Measurements from ENCODE around the gene AP1G1.
A peak's percentile ranks its signal among the peaks of the same experiment; 100 is the strongest.
"Not testable (repeated sequence)": the region's sequence is repeated elsewhere in the genome, so short reads cannot be mapped to it uniquely, and the experiment has no call there.

The AP1G1 gene

DNA sequence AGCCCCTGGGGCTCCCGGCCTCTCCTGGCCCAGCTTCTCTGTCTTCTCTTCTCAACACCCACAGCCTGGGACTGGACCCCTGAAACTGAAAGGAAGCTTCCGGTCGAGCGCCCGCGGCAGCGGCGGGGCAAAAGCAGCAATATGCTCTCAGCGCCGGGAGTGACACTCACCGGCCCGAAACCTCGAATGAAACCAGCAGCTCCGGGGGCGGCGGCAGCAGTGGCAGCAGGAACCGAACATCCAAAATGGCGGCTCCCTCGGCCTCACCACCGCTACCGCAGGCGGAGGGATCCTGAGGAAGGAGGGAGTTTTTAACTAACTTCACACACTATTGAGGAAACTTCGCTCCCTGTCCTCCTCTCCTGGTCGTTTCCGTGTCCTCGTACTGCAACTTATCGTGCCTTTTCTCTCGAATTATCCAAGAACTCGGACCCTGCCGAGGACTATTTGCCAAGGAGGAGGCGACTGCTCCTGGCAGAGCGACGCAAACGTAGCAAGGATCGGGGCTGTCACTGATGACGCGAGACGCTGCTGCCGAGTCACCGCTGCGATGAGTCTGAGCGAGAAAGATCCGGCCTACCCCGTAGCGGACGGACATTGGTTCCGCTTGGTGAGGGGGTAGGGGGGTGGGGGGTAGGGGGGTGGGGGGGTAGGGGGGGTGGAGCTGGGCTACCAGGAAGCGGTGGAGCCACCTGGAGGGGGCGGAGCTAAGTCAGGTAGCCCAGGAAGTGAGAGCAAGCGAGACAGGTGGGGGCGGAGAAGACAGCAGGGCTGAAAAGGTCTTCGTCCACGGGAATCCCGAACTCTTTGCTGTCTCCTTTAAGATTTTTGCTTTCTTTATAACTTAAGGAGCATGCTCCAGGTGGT lies at the start of gene AP1G1:
AP1G1 (minus strand) TSS at position 242 of the 867 bp plus-strand sequence. CDS start 19,355 bp downstream, outside the sequence.
- peak; percentile 76 to 88 for DNase-seq (ENCODE audit: extremely low read depth in 1 of 2, low read depth in 1 of 2)

DNA sequence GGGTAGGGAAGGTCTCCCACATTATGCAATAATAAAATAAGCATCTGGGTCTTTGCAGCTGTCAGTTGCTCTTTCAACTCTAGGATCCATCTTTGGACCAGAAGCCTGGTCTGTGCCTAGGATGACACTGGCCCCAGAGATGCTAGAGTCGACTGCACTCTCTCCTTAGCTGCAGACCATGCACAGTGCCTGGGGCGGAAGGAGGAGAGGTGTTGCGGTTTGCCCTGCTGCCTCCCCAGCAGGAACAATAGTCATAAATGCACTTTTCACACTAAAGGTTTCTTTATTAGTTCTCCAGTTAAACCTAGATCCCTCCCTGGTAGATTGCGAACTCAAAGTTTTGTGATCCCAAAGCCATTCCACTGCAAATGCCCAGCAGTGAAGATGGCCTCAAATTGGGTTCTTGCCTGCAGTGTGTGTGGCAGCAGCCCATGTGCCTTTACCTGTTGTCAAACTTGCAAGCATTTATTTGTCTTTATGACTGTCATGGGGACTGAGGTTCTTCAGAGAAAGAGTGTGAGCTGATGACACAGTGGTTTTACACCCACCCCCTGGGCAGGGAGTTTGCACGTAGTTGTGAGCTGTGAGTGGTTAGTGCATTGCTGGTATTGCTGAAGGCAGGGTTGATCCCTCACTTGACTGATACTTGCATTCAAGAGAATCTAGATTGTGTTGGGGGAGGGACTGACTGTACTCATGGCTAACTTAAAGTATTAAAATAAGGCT lies 47.5 kb upstream of the AP1G1 start:
- no peak for DNase-seq (ENCODE audit: extremely low read depth in 1 of 2, low read depth in 1 of 2)

DNA sequence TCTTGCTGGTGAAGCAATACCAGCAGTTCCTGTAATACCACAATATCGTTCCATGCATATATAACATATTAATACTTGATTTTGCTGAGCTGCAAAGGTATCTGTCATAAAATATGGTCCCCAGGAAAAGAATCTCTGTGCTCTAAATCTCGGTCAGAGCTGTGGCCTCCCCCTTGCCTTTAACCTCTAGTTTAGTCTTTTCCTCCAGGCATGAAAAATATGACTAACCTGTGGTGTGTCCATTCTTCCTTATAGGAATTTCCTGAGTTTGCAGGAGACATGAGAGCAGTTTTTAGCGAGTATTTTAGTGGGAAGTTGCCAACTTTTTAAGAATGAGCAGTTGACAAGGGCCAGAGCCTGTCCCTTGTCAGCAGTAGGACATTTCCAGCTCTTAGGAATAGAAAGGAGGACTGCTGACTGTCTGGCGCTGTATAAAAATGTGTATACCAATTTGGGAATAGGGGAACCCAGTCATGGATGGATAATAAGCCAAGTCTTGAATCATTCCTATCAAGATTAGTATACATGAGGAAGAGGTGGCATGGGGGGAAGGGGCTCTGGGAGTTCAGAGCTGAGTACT lies 45.8 kb upstream of the AP1G1 start:
- DNase-seq (ENCODE audit: extremely low read depth in 1 of 2, low read depth in 1 of 2) = no peak

DNA sequence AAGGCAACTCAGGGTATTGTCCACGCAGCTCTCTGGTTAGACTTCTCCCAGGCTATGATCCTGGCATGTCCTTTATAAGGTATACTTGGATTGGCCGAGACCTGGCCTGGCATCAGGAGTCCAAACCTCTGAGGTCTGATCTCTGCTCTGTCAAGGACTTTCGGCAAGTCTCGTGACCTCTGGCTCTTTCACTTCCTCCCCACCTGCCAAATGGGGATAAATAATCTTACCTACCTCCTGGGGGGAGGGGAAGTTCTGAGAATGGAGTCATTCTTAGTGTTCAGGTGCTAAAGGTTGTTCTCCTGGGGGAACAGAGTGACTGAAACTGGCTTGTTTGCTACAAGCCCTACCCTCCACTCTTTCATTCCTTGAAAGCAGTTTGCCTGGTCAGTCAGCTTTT lies 44.8 kb upstream of the AP1G1 start:
- DNase-seq (ENCODE audit: extremely low read depth in 1 of 2, low read depth in 1 of 2) = no peak

DNA sequence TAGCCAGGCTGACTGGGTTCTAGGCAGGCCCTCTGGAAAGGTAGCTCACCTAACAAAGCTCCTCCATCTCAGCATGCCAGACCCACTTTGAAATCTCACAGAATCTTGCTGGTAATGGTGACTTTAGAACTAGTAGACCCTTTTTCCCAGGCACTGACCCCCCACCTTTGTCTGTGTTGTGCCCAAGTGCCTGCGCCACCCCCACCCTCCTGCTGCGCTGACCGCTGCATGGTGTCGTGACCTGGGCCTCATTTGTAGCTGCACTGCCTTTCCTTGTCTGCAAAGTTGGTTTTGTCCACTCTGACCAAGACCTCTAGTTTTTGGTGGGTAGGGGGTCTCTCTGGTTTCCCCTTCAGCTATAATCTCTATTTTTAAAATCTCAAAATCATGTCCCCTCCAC lies 43.9 kb upstream of the AP1G1 start:
- no peak for DNase-seq (ENCODE audit: extremely low read depth in 1 of 2, low read depth in 1 of 2)

DNA sequence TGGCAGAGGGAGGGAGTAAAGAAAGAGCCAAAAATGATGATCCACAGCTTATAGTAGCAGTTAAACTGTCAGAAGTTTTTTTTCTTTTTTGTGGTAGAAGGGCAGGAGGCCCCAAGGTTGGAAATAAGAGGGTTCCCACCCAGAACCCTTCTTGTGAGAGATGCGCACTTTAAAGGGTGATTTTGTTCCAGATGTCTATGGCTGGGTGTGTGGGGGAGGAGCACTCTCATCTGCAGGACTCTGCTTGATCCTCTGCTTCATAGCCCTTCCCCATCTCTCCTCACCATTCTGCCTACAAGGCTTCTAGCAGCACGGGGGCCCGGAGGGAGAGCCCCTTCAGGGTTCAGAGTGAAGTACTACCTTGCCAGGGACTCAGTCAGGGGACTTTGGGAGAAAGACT lies 43.5 kb upstream of the AP1G1 start:
- no peak for DNase-seq (ENCODE audit: extremely low read depth in 1 of 2, low read depth in 1 of 2)

DNA sequence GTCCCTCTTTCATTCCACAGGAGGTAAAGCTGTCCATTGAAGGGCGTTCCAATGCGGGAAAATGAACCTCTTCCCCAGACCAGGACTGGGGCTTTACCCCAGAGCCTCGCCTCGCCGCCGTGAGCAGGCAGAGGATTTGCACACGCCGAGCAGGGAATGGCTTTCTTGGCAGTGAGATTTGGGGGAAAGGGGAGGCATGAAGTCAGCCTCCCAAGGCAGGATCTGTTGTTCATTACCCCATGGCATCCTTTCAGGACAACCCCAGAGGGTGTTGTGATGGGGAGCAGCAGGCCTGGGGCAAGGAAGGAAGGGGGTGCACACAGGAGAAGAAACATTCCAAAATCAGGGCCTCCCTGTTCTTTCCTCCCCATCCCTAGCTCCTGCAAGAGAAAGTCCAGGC lies 43.1 kb upstream of the AP1G1 start:
- no peak for DNase-seq (ENCODE audit: extremely low read depth in 1 of 2, low read depth in 1 of 2)

DNA sequence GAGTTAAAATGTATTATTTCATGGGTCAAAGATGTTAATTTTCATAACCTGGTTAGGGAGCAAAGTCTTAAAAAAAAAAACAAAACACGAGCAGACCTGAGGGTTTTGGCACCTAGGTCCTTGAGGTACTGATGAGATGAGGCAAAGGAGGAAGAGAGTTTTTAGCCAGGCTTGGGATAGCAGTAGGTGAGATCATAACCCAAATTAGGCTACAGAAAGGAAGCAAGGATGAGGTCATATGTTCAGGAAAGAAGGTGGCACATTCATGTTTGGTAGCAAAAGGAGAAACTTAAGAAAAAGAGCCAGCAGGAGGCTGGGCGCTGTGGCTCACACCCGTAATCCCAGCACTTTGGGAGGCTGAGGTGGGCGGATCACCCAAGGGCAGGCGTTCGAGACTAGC lies 40.0 kb upstream of the AP1G1 start:
- DNase-seq (ENCODE audit: extremely low read depth in 1 of 2, low read depth in 1 of 2) = no peak

DNA sequence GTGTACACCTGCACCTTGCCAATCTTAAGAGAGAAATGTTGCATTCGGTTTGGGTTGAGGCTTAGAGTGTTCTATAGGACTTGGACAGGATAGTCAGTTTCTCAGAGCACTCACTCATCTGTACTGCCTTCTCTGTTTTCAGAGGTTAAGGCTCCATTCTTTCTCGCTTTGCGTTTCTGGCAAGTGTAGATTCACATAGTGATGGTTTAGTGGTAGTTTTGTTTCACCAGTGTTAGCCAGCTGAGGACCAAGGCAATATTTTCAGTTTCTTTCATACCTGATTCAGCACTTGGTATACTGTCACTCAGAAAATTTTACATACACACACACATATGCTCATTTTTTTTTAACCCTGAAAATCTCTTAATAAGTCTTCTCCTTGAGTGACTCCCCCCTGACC lies 38.5 kb upstream of the AP1G1 start:
- DNase-seq (ENCODE audit: extremely low read depth in 1 of 2, low read depth in 1 of 2) = no peak

DNA sequence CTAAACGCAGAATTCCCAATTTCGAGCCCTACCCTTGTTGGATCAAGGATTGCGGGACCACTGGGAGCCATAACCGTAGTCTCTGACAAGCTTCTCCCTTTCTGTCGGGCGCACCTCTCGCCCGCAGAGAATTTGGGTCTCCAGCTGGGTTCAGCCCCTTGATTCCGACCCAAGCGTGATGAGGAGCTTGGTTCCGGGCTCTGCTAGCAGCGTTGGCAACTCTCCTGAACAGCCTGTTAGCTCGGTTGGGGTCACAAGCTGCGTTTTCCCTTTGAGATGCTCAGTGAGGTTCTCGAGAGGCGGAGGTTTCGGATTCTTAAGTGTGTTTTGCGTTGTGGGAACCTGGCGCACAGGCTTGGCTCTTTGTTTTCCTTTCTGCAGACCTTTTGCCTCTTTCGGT lies 37.8 kb upstream of the AP1G1 start:
- no peak for DNase-seq (ENCODE audit: extremely low read depth in 1 of 2, low read depth in 1 of 2)

DNA sequence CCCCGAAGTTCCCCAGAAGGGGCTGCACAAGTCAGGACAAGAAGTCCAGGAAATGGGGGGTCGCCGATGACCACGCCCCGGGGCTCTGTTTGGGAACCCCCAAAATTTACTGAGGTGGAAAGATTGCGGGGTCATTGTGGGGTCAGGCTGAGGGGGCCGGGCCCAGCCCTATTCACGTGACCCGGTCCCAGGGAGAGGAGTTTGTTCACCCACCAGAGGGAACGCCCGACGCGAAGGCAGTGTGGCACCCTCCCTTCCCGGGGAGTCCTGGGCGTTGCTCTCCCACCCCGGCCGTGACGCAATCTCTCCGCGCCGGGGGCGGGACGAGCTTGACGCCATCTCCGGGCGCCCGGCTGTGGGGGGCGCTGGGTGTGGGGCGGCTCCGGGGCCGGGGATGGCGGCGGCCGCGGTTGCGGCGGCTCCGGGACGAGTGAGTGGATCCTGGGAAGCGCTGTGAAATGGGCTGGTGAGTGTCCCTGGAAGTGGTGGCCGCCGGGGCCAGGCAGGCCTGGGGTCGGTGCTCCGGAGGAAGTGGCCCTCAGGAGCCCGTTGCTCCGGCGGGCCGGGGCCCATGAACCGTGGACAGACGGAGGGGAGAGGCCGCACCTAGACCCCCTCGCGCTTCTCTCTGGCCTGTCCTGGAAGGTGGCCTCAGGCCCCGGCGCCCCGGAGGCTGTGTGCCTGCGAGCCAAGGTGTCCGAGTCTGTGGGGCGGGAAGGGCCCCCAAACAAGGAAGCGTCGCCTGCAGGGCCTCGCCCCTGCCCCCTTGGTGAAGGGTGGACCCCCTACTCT lies 37.2 kb upstream of the AP1G1 start, which contains the start of gene ATXN1L:
ATXN1L (plus strand) TSS at position 338 of the 792 bp plus-strand sequence. CDS start 3,765 bp downstream, outside the sequence.
- peak; percentile 79 to 90 for DNase-seq (ENCODE audit: extremely low read depth in 1 of 2, low read depth in 1 of 2)

DNA sequence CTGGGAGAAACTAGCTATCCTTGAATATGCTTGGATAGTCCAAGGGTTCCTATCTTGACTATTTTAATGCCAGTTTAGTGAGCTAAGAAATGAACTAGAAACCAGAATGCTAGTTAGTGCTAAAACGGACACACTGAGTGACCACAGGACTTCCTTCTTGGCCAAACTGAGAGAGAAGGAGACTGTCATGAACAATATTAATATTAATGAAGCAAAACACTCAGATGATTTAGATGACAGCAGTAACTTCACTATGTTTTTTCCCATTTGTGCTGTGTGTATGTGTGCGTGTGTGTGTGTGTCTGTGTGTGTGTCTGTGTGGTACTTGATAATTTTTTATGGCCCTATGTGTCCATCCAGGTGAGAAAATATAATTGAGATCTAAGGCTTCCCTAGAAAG lies 34.9 kb upstream of the AP1G1 start:
- DNase-seq (ENCODE audit: extremely low read depth in 1 of 2, low read depth in 1 of 2) = no peak

DNA sequence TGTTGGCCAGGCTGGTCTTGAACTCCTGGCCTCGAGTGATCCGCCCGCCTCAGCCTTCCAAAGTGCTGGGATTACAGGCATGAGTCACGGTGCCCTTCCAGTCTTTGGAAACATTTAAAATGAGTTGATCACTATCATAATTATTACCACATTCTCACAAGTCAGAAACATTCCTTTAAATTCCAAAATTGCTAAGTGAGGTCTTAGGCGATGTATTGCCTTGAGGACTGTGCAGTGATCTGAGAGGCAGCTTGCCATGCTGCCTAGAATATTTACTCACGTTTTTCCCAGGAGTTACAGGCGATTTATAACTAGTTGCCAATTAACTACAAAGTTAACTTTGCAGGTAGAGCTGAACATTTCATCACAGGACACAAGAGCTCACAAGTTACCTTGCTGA lies 31.4 kb upstream of the AP1G1 start:
- DNase-seq (ENCODE audit: extremely low read depth in 1 of 2, low read depth in 1 of 2) = no peak

DNA sequence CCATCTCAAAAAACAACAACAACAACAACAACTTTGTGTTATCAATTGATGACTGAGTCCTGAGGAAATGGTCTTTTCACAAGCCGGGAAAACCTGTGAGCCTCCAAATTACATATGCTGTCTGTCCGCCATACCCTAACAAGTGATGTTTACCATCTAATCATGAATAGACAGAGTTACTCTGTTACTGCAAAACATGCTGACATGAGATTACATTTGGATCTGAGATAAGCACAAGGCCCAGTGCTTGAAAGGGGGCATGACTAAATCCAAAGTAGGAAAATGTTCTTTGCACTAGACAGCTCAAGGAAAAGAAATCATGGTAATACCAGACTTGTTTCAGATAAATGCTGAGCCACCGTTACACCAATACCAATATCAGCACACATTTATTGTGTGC lies 28.5 kb upstream of the AP1G1 start:
- DNase-seq (ENCODE audit: extremely low read depth in 1 of 2, low read depth in 1 of 2) = no peak

DNA sequence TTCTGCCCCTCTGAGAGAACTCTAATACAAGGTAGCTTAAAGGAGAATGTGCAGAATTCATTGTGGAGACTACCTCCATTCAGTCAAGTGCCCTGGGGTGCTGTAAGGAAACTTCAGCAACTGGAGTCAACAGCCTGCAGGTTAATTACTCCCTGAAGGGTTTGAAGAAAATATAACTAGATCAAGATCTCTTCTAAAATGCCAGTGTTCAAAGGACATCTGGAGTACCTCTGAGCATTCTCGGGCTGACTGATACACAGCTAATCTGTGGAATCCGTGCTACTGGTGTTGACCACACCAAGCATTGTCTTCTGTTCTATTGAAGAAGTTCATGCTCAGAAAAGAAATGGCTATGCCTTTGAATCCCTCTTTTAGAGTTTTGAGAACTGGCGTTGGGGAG lies 25.7 kb upstream of the AP1G1 start:
- no peak for DNase-seq (ENCODE audit: extremely low read depth in 1 of 2, low read depth in 1 of 2)

DNA sequence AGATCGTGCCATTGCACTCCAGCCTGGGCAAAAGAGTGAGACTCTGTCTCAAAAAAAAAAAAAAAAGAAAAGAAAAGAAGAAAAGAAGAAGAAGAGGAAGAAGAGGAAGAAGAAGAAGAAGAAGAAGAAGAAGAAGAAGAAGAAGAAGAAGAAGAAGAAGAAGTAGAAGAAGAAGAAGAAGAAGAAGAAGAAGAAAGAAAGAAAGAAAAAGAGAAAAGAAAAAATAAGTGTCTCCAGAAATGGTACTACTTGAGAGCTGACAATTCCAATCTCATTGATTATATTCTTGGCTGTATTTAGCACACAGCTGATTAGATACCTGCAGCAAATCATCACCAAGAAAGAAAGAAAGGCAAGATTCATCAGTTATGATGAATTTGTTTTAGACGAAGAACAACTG lies 23.5 kb upstream of the AP1G1 start:
- not testable (repeated sequence) for DNase-seq (ENCODE audit: extremely low read depth in 1 of 2, low read depth in 1 of 2)

DNA sequence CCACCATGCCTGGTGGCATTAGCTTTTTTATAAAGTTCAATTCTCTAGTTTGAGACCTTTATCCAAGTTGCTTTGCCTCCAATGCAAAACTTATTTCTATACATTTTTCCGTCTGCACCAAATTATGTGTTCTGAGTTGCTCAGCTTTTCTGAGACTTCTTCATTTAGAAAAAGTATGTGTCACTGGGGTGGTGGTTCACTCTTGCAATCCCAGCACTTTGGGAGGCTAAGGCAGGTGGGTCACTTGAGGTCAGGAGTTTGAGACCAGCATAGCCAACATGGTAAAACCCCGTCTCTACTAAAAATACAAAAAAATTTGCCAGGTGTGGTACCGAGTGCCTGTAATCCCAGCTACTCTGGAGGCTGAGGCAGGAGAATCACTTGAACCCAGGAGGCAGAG lies 23.1 kb upstream of the AP1G1 start:
- DNase-seq (ENCODE audit: extremely low read depth in 1 of 2, low read depth in 1 of 2) = not testable (repeated sequence)

DNA sequence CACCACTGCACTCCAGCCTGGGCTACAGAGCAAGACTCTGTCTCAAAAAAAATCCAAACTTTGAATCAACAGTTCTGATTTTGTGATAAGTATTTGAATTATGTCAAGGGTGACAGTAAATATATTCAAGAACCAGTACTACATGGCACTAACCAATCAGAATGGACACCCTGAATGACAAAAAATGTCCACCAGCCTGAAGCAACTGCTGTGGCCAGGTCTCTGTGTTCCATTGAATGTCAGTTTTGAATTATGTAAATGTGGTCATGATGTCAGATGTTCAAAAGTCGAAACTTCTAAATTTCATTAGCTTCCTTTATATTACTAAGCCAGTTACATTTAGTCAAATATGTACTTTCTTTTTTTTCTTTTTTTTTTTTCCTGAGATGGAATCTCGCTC lies 21.7 kb upstream of the AP1G1 start:
- DNase-seq (ENCODE audit: extremely low read depth in 1 of 2, low read depth in 1 of 2) = no peak

DNA sequence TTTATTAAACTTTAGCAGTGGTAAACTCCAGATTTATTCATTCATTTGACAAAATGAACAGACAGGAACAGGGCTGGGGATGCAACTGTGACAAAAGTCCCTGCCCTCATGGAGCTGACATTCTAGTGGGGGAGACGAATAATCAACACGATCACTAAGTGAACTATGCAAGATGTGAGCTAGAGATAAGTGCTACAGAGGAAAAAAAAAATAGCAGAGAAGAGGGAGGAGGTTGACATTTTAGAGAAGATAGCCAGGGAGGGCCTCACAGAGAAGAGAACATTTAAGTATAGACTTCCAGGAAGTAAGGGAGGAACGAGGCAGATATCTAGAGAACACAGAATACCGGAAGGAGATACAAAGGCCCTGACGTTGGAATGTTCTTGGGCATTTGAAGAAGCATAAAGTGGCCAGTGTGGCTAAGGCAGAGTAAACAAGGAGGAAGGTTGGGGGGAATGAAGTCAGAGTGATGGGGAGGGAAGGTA lies 17.9 kb upstream of the AP1G1 start:
- DNase-seq (ENCODE audit: extremely low read depth in 1 of 2, low read depth in 1 of 2) = no peak

DNA sequence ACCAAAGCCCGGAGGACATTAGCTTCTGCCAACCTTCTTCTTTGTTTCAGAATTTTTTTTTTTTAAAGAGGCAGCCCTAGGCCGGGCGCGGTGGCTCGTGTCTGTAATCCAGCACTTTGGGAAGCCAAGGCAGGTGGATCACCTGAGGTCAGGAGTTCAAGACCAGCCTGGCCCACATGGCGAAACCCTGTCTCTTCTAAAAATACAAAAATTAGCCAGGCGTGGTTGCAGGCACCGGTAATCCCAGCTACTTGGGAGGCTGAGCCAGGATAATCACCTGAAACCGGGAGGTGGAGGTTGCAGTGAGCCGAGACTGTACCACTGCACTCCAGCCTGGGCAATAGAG lies 8.5 kb upstream of the AP1G1 start:
- DNase-seq (ENCODE audit: extremely low read depth in 1 of 2, low read depth in 1 of 2) = not testable (repeated sequence)

DNA sequence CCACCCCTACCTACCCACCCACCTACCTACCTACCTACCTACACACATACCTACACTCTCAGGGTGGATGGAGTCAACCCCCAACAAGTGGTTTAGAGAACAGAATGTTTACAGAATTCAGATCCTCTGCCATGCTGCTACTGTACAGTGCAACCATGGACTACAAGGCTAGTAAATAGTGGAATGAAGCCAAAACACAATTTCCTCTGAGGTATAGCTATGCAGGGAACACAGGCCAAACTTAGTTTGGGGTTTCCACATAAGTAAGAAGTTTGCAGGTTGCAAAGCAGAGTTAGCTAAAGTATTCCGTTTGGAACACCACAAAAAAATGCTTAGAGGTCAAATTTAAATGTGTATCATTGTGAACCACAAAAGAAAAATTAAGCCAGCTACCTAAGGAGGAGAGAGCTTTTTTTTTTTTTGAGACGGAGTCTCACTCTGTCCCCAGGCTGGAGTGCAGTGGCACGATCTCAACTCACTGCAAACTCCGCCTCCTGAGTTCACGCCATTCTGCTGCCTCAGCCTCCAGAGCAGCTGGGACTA lies 2.7 kb upstream of the AP1G1 start:
- no peak for DNase-seq (ENCODE audit: extremely low read depth in 1 of 2, low read depth in 1 of 2)
